Motor neuron (in vitro differentiated cells): ENCODE results near the gene CIDEC. TPM values are rescaled to one million over a fixed set of nuclear protein-coding genes. Genes with fewer than 3 reads are reported as not detected.
A peak's percentile ranks its signal among the peaks of the same experiment; 100 is the strongest.
"Not testable (repeated sequence)": the region's sequence is repeated elsewhere in the genome, so short reads cannot be mapped to it uniquely, and the experiment has no call there.

Experiments used
- ATAC-seq, 8 experiments: fragments of 200-7000 bp; cut with Tn5 transposase; replicated peaks in 6 of 8; 2 replicates each; pipeline ENCODE4 v1.8.0; 2021; ENCODE audit warnings: mild to moderate bottlenecking in 8 of 8, moderate library complexity in 8 of 8
- H3K27ac ChIP-seq, 2 donors: fragments of 250-450 bp; sonication (Bioruptor Pico); 2 replicates each; pipeline ENCODE4 v1.9.0; 2021; ENCODE audit warnings: antibody characterized with exemption in 2 of 2, mild to moderate bottlenecking in 2 of 2, moderate library complexity in 1 of 2
- H3K4me1 ChIP-seq, 2 donors: fragments of 250-450 bp; sonication (Bioruptor Pico); replicated peaks in 1 of 2; 2 replicates each; pipeline ENCODE4 v1.6.1; 2021; ENCODE audit warnings: antibody characterized with exemption in 2 of 2, mild to moderate bottlenecking in 2 of 2, moderate library complexity in 1 of 2
- H3K4me3 ChIP-seq, 5 donors: fragments of 250-450 bp; sonication (Bioruptor Pico); 2 replicates each; pipeline ENCODE4 v1.9.0; 2021; ENCODE audit warnings: antibody characterized with exemption in 5 of 5, mild to moderate bottlenecking in 5 of 5, moderate library complexity in 4 of 5
- WGBS, 10 experiments: fragments of 450-650 bp; shearing (Covaris generic); methylation state at CpG; one replicate each; pipeline ENCODE4 v1.0.0; 2022; 5-methylcytosine and 5-hydroxymethylcytosine counted together
- in situ Hi-C, 9 experiments: fragments of 400-800 bp; cut with MboI; loops; one replicate each; pipeline ENCODE4 v1.15.0; 2021; ENCODE audit warnings: low sequenced_read_pairs in 9 of 9, low pct_unique_long_range_greater_than_20kb in 2 of 9; ENCODE audit not compliant: unreplicated experiment in 9 of 9
- total RNA-seq, 8 experiments: library from RNA; unstranded; fragments of 300-600 nt; gene quantifications; 2 replicates each; pipeline versions ENCODE4 v1.2.3 to v1.2.4, GENCODE V29; 2022

The CIDEC gene
- total RNA-seq, 8 experiments from 2014 or later: 0.43 TPM; not detected in 7

- in situ Hi-C loops: no loop called here
- peak in 3 of 8 experiments; percentile 71 to 76 (median 72) for ATAC-seq
Measured at GRCh38 chr3:9883706-9884554, 3.9 kb upstream of the CIDEC start.

GRCh38 chr3:9881441-9881840 is 1.4 kb upstream of the CIDEC start:
- no peak overlapping the region for H3K4me3 ChIP-seq
- WGBS, 10 experiments: 100% methylated on average over 1 of the region's 1 CpG; no CpG with 5 or more reads in 6 of the 10 experiments
- no peak for ATAC-seq
- in situ Hi-C loops: no loop called here
- no peaks in the 10 kb centered on the region for H3K4me1 ChIP-seq
- no peak overlapping the region for H3K27ac ChIP-seq

More at GRCh38 chr3:9883706-9884554, 3.9 kb upstream of the CIDEC start:
- no peaks in the 10 kb centered on the region for H3K4me1 ChIP-seq
- WGBS, 10 experiments: 21 to 89% (median 62%) methylated on average over 1 to 7 of the region's 7 CpGs
- H3K4me3 ChIP-seq: no peak overlapping the region
- H3K27ac ChIP-seq: no peak overlapping the region

GRCh38 chr3:9878700-9879099 is 1.4 kb downstream of the CIDEC start:
- WGBS, 10 experiments: 40 to 67% methylated on average over 1 to 2 of the region's 5 CpGs; no CpG with 5 or more reads in 8 of the 10 experiments
- no peak for ATAC-seq
- Histone ChIP-seq H3K4me3 (no peak overlapping the region), H3K4me1 (no peaks in the 10 kb centered on the region), H3K27ac (no peak overlapping the region)
- in situ Hi-C loops: no loop called here

- no peak for ATAC-seq
- in situ Hi-C loops: no loop called here
- Histone ChIP-seq H3K4me3 (no peak overlapping the region), H3K4me1 (no peaks in the 10 kb centered on the region), H3K27ac (no peak overlapping the region)
- WGBS, 10 experiments: 42 to 80% (median 55%) methylated on average over 1 to 2 of the region's 12 CpGs; no CpG with 5 or more reads in 6 of the 10 experiments
Measured at GRCh38 chr3:9876991-9877390, 3.1 kb downstream of the CIDEC start.

- in situ Hi-C loops, H3K4me3 ChIP-seq, ATAC-seq, H3K4me1 ChIP-seq, H3K27ac ChIP-seq: not testable (repeated sequence)
- WGBS, 10 experiments: 20 to 100% (median 86%) methylated on average over 1 to 2 of the region's 4 CpGs; no CpG with 5 or more reads in 6 of the 10 experiments
Measured at GRCh38 chr3:9876255-9876654, 3.8 kb downstream of the CIDEC start.

GRCh38 chr3:9875448-9875847 is 4.6 kb downstream of the CIDEC start:
- H3K4me1 ChIP-seq: no peaks in the 10 kb centered on the region
- ATAC-seq: no peak
- no peak overlapping the region for H3K4me3 ChIP-seq
- in situ Hi-C loops: no loop called here
- no peak overlapping the region for H3K27ac ChIP-seq

GRCh38 chr3:9872067-9872466 is 8.0 kb downstream of the CIDEC start:
- ATAC-seq, in situ Hi-C loops, H3K27ac ChIP-seq, H3K4me1 ChIP-seq, H3K4me3 ChIP-seq: not testable (repeated sequence)
- 76 to 100% (median 90%) methylated on average over 2 to 5 of the region's 5 CpGs; no CpG with 5 or more reads in 1 of the 10 experiments for WGBS, 10 experiments

GRCh38 chr3:9870978-9871377 is 9.1 kb downstream of the CIDEC start:
- ATAC-seq: peak in 2 of 8 experiments; percentile 41 to 58
- no peak overlapping the region for H3K4me3 ChIP-seq
- in situ Hi-C loops: no loop called here
- 0 to 100% (median 73%) methylated on average over 1 of the region's 1 CpG for WGBS, 10 experiments
- H3K27ac ChIP-seq: no peak overlapping the region
- no peaks in the 10 kb centered on the region for H3K4me1 ChIP-seq

GRCh38 chr3:9869955-9870354 is 10.1 kb downstream of the CIDEC start:
- in situ Hi-C loops: no loop called here
- Histone ChIP-seq H3K27ac (no peak overlapping the region), H3K4me1 (no peaks in the 10 kb centered on the region), H3K4me3 (no peak overlapping the region)
- WGBS, 10 experiments: 54 to 100% (median 72%) methylated on average over 1 to 2 of the region's 5 CpGs; no CpG with 5 or more reads in 6 of the 10 experiments
- no peak for ATAC-seq

GRCh38 chr3:9867106-9867505 is 12.9 kb downstream of the CIDEC start:
- H3K27ac ChIP-seq: no peak overlapping the region
- H3K4me3 ChIP-seq: no peak overlapping the region
- peaks cover 0 to 11% of the 10 kb centered on the region in 2 donors for H3K4me1 ChIP-seq
- no peak for ATAC-seq
- 73 to 100% (median 84%) methylated on average over 1 to 4 of the region's 12 CpGs; no CpG with 5 or more reads in 4 of the 10 experiments for WGBS, 10 experiments
- in situ Hi-C loops: no loop called here

GRCh38 chr3:9866639-9867038 is 13.4 kb downstream of the CIDEC start:
- WGBS, 10 experiments: 56 to 100% (median 97%) methylated on average over 1 to 6 of the region's 8 CpGs; no CpG with 5 or more reads in 3 of the 10 experiments
- Histone ChIP-seq H3K27ac (no peak overlapping the region), H3K4me1 (peaks cover 0 to 11% of the 10 kb centered on the region in 2 donors), H3K4me3 (no peak overlapping the region)
- no peak for ATAC-seq
- in situ Hi-C loops: no loop called here

GRCh38 chr3:9865125-9865637 is 14.9 kb downstream of the CIDEC start:
- H3K27ac ChIP-seq, in situ Hi-C loops: not testable (repeated sequence)
- 80 to 100% (median 100%) methylated on average over 1 to 4 of the region's 10 CpGs; no CpG with 5 or more reads in 3 of the 10 experiments for WGBS, 10 experiments

GRCh38 chr3:9864200-9864927 is 15.7 kb downstream of the CIDEC start:
- Histone ChIP-seq H3K4me3 (no peak overlapping the region), H3K4me1 (peaks cover 0 to 11% of the 10 kb centered on the region in 2 donors), H3K27ac (peak overlapping the region in 1 of 2 donors; percentile 52)
- peak in 4 of 8 experiments; percentile 19 to 80 (median 71) for ATAC-seq
- WGBS, 10 experiments: 20 to 89% (median 65%) methylated on average over 1 to 12 of the region's 16 CpGs; no CpG with 5 or more reads in 2 of the 10 experiments
- in situ Hi-C loops: no loop called here

More at GRCh38 chr3:9865125-9865637, 14.9 kb downstream of the CIDEC start:
- not testable (repeated sequence) for H3K4me3 ChIP-seq, ATAC-seq
- peaks cover 0 to 11% of the 10 kb centered on the region in 2 donors for H3K4me1 ChIP-seq
